AG09319 (cell line): ENCODE results near the gene TMEM132C.

Experiments used
- DNase-seq: peaks from one replicate; pipeline ENCODE4 v3.0.0-alpha.2; 2010; ENCODE audit warnings: low read depth; ENCODE audit errors: extremely low read depth
- CTCF ChIP-seq: IDR thresholded peaks from 2 replicates; pipeline ENCODE4 v1.5.1; 2011; ENCODE audit warnings: low read depth, mild to moderate bottlenecking, inconsistent platforms, low read length, moderate library complexity

Gene TMEM132C

DNA sequence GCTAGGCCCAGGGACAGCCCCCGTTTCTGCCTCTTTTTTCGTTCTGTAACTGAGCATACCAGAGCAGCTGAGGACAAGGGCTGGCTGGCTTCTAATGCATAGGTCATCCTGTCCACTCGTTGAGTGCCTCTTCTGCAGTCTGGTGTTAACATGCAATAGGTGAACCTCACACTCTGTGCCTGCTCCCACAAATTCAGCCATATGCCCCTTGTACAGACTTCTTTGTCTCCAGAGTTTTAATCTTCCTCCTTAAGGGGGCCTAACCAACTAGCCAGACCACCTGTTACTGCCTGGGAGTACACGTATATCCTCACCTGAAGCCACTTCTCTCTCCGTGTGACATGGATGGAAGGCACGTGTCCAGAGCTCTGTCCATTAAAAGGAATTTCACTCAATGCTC, 445.7 kb downstream of the TMEM132C start:
- no peak for TF ChIP-seq CTCF
- DNase-seq: no peak

- DNase-seq: no peak
- TF ChIP-seq CTCF: no peak
Observed at GRCh38 chr12:128715485-128715884, 448.5 kb downstream of the TMEM132C start.

GRCh38 chr12:128724468-128725046, 457.6 kb downstream of the TMEM132C start:
- no peak for DNase-seq
- TF ChIP-seq CTCF: no peak

DNA sequence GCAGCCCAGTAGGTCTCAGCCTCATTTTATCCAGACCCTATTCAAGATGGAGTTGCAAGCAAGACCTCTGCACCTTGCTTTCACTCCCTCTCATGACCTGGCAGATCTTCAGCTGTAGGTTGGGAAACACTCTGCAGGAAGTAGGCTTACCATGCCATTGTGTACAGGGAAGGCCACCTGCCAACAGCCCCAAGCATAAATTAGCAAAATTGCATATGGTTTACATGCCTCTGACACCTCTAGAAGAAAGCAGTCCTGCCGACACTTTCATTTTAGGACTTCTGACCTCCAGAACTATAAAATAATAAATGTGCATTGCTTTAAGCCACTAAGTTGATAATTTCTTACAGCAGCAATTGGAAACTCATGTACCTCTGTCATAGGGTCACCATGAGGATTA, 459.9 kb downstream of the TMEM132C start:
- no peak for DNase-seq
- no peak for TF ChIP-seq CTCF

DNA sequence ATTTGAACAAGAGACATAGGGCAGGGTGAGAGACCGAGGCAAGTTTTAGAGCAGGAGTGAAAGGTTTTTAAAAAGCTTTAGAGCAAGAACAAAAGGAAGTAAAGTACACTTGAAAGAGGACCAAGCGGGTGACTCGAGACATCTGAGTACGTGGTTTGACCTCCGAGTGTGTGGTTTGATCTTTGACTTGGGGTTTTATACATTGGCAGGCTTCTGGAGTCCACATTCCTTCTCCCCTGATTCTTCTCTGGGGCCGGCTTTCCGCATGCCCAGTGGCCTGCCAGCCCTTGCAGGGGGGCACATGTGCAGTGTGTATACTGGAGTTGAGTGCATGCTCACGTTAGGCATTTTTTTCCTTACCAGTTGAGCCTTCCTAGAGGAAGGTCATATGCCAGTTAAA, 460.5 kb downstream of the TMEM132C start:
- TF ChIP-seq CTCF: no peak

GRCh38 chr12:128727999-128728398, 461.0 kb downstream of the TMEM132C start:
- no peak for DNase-seq

More for the DNA sequence above, 460.5 kb downstream of the TMEM132C start:
- DNase-seq: no peak

DNA sequence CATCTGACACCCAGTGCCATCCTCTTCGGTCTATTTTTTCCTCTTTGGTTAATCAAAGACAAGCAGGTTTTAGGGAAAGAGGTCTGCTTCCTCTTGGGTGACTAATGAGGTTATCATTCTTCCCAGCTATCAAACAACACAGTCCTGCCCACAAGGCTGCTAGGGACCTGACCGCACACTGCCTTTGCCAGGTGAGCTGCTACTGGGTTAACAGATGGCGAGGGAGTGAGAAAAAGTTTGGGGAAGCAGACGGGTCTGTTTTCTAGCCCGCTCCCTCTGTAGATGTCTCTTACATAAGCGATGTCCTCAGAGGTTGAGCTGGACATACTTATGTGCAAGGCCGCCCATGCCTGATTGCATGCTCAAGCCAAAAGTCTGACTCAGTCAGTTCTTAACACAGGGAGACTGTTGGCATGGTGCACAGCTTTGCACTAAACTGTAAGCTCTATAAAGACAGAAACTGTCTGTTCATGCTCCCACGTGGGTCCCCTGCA, 462.7 kb downstream of the TMEM132C start:
- TF ChIP-seq CTCF: no peak
- DNase-seq: no peak

More at GRCh38 chr12:128727999-128728398, 461.0 kb downstream of the TMEM132C start:
- TF ChIP-seq CTCF: no peak
